ENCODE data around the gene SND1.
A peak's percentile ranks its signal among the peaks of the same experiment; 100 is the strongest.

SND1 gene

DNA sequence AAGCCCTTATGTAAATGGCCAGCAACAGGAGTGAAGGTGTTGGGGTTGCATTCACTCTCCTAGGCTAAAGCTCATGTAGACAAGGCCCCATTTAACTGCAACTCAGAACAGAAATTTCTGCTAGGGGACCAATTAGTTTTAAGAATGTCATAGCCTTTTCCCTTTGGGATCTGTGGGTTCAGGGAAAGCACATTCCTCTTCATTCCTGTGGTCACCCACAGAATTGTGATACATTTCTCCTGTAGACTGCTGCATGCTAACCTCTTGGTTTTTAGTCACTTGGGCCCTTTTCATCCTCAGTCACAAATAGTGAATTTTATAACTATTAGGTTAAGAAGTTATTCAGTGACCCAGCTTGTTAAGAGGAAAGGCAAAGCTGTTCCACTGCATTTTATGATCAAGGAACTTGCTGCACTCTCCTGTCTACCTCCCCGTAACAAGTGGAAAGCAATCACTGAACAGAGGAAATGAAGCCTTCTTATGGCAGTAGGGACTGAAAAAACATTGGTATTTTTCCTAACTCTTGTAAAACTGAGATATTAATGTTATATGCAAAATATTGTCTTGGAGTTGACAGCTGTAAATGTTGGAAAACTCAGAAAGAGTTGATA lies 124.9 kb downstream of the SND1 start:
- DNase-seq: no peak

DNA sequence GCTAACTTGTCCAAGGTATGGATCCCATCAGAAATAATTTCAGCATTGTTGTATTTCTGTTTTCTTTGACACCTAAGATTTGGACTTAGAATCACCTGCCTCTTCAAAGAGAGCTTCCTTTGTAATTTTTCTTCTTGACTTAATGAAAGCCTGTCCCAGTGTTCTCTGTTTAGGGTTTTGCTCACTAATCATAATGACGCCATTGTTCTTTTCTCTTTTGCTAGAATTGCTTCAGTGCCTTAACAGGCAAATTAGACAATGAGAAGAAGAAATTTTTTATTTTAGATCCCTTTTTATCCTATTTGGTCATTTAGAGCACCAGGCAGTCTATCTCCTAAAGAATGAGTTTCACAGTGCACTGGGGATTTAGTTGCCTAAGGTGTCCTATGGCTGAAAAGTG lies 128.5 kb downstream of the SND1 start:
- DNase-seq: no peak

DNA sequence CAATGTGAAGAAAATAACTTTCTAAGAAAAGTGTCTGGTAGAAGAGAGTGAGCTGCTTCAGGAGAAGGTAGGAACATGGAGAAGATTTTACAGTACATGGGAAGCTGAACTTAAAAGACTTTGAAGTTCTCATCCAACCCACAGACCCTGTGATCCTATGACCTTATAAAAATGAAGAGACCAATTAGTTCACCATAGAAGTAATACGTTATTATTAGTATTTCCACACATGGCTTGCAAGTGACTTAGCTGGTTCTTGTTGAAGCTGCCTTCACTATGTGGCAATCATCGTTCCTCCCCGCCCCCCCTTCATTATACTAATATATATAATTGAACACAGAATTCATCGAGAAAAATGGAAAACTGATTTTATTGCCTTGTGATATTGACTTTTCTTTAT lies 129.1 kb downstream of the SND1 start:
- DNase-seq: no peak

DNA sequence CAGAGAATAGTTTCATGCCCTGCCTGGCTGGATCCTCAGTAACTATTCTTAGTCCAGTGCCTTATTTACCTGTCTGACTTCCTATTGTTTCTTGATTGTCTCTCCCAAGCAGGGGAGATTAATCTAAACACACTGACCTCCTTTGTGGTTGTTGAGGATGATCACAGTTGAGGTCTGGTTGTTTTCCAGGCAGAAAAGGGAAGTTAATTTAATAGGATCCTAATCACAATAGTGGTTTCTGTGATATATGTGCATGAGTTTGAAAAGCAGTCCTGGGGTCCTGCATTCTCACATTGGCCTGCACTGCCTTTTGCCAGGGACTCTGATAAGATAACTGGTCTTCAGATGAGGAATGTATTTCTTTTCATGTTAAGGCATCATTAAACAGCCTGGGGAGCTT lies 130.1 kb downstream of the SND1 start:
- no peak for DNase-seq

DNA sequence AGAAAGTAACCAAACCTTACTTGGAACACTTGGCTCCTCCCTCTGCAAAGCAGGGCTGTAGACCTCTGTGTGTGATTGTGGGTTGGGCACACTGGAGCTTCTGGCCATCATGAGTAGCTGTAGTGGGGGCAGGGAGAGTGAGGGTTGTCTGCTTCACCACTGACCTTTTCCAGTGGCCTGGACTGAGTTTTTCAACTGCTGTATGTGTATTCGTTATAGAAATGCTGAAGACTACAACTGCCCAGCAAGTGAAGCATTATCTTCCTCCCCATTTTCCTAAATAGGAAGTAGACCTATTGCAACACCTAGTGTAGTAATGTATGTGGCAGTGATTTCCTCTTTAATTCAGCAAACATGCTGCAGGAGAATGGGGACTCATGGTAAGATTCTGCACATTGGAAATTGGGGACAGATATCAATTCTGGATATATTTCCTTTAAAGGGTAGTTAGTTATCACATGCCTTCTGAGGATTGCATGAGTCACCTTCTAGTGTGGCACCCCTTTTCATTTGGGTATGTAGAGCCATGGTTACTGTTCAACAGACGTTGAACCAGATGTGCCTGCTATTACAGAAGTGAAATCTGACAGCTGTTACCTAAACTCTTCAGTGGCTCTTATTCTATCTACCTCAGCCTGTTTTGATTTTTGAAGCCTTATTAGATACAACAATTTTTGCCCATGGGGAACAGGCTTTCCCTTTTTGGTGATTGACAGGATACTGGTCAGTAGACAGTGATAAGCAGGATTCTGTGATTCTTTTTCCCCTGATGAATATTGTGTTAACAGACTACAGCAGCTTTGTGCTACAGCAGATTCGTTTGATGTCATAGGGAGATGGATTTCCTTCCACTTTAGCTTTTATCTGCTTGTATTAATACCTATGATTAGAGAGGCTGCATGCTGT lies 130.9 kb downstream of the SND1 start:
- no peak for DNase-seq

DNA sequence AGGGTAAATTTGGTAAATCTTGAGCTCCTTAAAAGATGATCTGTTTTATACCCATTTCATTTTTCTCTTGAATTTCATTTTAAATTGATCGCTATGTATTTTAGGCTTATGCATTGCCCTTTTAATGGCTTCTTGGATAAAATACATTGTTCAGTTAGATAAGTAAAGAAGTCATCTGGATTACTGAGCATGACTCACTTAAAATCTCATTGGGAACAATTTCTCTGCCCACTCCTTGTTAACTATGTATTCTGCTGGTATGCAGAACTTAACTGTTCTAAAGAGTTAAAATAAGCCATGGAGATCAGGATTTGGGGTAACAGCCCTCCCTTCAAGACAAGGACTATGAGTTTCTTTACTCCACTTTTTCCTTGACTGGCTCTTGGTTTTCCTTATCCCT lies 134.2 kb downstream of the SND1 start:
- DNase-seq: no peak

DNA sequence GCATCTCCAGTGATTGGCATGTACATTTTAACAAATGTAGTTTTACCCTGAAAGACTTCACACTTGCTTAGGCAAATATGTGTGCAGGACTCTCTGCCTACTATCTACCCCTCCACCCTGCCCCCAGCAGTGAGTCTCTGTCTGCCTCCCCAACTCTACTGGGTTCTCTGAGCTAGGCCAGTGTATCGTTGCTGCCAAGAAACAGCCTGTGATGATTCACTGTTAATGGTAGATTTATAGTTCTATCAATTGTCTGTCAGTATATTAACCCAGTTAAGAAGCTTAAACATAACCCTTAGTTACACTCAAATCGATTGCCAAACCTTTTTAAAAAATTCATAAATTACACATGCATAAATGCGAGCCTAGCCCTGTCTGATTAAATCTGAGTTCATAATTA lies 137.0 kb downstream of the SND1 start:
- no peak for DNase-seq

DNA sequence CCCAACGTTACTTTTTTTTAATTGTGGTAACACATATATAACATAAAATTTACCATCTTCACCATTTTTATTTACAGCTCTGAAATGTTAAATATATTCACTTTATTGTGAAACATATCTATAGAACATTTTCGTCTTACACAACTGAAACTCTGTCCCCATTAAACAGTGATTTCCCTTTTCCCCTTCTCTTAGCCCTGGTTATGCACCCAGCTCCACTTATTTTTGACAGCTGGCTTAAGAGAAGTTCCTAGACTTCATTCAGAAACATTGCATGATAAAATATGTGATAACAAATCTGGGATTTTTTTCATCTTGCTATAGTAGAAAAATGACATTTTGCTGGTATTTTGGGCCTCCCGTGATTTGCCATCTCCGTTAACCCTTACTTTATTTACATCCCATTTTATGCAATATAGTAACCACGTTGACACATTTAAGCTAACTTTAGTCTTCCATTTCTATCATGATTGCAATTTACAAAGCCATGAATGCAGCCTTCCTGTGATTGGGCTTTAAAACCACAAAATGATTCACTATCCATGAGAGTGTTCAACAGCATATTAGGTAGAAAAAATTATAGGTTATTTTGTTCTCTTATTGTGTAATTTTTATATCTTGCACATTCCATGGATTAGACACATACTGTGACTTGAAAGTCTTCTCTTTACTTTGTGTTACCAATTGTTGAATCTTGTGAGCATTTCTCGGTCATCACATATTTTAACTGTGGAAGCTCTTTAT lies 139.6 kb downstream of the SND1 start:
- DNase-seq: no peak

DNA sequence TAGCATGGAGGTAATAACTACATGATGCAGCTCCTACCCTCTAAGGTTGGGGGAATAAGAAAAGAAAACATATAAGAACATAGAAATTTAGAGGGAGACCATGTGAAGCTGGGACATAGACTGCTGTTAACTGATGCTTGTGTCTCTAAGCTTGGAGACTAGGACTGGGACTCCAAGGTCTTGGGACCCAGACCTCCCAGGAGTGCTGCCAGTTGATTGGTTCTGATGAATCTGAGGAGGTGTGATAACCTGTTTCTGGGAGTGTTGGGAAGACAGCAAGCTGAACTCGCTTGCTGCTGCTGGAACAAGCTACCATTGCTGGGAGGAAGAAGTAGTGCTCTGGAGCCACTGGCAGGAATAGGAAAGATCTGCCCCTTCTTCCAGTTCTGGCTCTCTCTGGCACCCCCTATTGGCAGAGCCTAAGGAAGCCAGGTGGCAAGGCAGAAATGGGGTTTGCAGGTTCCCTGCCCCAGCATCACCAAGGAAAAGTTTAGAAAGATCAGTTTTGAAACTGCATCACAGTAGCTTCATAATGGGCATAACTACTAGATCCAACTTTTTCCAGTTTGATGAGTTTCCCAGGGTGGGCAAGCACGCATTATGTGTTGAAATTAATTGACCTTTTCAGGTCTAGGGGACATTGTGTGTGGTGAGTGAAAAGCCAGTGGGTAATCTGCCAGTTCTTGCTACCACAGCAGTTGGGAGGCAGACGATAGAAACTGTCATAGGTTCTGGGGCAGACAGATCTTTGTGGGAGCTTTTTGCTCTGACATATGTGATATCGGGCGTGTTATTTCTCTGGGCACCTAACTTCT lies 140.7 kb downstream of the SND1 start:
- peak; percentile 59 for DNase-seq

DNA sequence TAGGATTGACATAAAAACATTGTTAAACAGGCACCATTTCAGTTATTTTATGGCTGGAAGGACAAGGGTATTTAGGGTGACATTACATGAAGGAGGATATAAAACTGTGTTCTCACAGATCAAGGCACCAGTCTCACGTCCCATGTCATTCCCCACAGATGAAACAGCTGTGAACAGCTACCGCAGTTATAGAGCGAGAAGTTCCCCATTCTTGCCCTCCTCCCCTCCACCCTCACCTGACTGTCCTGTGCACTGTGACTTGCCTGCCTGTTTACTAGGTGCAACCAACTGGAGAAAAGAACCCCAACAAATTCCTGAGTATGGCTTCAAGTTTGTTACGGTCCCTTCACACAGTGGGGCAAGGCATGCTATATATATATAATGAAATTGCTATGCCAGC lies 141.6 kb downstream of the SND1 start:
- DNase-seq: no peak

DNA sequence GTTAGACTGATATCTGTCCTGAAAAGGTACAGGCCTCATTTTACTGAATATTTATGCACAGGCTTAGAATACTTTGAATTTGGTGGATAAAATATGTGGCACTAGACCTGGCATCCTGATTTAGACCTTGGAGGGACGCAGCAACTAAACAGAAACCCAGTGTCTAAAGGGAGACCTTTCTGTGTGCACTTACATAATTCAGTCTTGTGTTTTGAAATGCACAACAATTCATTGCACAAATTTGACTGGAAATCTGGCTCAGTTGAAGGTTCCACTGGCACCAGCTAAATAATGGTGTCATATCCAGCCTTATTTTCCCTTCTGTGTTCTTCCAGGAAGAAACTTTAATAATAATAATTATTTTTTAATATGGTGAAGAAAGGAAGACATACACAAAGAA lies 142.1 kb downstream of the SND1 start:
- no peak for DNase-seq

DNA sequence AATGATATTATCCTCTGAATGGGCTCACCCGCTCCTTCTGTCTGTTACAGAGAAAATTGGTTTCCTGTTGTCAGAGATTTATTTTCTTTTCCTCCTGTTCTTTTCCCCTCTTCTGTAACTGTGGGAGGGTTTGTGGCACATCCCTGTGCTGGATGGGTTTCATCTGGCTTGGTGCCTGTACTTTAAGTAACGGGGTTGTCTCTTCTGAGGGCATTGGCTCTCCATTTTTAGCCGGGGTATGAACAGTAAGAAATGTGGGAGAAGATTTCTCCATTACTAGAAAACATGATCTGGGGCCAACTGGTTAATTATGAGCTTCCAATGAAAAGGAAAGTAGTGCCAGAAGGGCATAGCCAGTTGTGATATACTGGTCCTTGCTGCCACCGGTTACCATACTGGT lies 142.6 kb downstream of the SND1 start:
- no peak for DNase-seq

DNA sequence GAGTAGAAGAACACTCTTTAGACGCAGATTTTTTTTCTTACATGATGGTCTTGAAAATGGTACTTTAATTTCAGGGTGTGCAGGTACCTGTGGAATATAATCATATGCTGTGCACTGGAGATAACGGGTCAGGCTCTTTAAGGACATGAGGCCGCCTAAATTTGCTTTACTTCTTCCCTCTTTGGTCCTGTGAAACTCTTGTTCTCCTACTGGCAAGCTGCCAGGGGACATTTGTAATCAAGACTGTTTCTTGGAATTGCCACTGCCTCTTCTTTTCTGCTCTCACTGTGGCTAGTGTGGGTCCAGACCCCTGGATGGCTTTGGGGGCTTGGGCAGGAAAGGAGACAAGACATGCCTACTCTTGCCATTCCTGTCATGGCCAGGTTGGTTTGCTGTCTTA lies 146.0 kb downstream of the SND1 start:
- no peak for DNase-seq

DNA sequence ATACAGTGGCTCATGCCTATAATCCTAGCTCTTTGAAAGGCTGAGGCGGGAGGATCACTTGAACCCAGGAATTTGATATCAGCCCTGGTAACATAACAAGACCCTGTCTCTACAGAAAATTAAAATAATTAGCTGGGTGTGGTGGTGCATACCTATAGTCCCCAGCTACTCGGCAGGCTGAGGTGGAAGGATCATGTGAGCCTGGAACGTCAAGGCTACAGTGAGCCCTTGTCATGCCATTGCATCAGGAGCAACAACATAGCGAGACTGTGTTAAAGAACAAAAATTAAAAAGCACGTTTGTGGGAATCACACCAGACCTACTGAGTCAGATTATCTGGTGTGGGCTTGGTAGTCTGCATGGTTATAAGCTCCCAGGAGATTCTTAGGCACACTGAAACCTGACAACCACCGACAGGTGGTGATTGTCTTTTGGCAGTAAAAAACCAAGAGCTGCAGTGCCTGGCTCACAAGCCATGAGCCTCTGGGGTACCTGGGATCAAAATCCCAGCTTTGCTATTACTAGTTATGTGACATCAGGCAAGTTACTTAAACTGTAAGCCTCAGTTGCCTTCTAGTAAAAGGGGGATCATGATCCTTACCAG lies 146.9 kb downstream of the SND1 start:
- no peak for DNase-seq

DNA sequence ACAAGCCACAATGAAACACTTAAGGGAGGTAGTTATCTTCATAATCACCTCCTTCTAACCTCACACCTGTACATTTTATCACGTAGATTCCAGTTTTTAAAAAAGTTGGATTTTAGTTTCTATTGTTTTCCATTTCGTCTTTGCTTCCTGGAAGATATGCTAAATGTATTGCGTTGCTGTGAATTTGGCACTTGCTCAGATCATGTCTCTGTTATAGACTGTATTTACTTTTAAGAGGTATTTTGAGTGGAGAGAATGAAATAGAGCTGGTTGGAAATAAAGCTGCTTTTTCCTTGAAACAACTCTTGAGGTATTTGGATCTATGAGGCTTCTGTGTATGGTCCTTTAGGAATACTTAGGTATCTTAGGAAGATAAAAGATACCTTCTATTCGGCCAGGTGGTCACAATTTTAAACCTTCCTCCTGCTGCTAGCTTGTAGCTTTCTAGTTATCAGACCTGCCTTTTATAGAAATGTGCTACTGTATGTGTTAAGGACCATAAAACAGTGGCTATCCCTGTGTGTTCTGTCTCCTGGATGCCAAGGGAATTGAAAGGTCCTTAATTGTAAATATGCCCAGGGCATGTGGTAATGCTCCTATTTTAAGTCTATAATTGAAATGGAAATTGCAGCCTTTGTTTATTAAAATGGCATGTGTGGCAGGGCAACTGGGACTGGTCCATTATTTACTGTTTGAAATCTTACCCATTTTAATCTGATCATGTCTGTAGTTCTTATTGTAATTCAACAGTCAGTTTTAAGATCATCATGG lies 147.7 kb downstream of the SND1 start:
- DNase-seq: no peak

DNA sequence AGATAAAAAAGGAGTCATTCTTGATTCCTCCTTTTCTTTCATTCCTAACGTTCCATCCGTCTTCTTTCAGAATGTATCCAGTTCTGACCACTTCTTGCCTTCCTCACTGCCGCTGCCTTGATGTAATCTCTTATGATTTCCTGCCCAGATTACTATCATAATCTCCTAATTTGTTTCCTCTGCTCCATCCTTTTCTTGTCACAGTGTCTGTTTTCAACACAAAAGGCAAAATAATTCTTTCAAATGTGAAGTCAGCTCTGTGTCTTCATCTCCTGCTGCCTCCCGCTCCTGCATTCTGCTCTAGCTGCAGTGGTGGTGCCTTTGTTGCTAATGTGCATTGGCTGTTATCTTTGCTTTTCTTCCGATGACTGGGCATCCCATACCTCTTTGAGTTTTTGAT lies 150.9 kb downstream of the SND1 start:
- DNase-seq: no peak

DNA sequence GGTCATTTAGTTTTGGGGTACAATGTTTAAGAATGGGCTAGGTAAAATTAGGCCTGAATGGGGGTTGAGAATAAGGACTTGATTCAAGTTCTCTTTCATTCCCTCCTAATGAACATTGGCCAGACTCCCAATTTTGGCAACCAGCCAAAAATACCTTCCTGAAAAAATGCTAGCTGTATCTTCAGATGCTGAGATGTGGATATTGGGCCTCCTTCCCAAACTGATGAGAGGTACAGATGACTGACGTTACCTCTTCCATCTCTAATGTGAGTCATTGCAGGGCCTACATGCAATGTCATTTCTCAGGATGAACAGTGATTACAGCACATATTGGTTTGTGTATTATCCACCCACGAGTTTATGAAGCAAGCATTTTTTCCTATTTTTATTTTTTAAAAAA lies 151.6 kb downstream of the SND1 start:
- no peak for DNase-seq

DNA sequence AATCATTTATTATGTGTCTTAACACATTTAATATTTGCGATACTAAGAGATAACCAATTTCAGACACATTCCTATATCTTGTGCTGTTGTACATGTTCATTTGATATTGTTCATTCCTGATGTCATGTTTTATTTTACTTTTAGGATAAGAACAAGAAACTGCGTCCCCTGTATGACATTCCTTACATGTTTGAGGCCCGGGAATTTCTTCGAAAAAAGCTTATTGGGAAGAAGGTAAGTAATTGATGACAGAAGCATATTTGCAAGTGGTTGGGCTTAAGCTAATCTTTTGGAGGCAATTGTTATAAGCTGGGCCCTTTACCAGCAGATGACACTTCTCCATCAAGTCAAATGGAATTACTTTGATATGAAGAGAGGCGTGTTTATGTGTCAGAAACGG lies 155.3 kb downstream of the SND1 start:
- no peak for DNase-seq

DNA sequence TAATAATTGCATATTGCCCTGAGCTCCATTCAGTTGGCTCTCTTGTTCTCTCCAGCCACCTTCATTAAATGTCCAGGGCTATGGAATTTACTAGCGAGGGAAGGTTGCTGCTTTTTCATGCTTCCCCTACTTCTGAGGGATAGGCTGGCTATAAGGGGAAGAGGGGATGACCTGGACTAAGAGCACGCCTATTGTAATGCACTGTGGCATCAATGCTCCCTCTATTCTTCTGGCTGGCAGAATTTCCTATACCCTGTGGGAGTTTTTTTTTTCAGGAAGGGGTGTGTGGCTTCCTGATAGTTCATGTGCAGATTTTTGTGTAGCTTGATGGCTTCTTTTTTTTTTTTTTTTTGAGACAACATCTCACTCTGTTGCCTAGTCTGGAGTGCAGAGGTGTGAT lies 155.8 kb downstream of the SND1 start:
- DNase-seq: no peak

DNA sequence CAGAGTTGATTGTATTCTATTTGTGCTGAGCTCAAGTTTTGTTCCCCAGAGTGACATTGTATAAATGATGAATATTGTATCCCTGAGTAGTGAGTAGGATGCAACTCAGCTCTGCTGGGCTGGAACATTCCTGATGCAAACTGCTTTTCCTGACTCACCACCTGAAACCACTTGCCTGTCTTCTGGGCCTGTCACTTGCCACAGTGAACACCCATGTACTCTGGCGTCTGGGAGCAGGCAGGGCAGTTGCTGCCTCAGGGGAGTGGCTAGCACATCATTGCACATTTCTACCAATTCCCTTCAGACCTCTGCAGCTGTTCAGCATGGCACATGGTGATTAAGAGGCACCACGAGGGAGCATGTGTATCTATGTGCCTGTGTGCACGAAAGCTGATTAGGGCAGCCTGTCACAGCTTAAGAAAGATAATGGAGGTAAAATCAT lies 157.3 kb downstream of the SND1 start:
- DNase-seq: no peak

DNA sequence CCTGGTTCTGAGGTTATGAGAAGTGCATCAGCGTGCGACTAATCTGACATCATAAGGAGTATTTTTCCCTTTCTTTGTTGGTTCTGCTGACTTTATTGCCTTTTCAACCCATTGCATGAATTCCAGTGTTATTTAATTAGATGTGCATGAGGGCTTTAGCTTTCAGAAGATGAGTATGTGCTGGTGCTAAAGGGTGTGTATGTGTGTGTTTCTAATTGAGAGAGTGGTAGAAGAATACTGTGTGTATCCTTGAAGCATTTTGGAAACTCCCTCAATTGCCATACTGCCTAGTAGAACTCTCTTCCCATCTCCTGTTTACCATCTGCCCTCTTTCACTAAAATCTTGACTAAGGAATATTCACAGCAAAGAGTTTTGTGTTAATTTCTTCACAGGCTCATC lies 158.1 kb downstream of the SND1 start:
- no peak for DNase-seq

All from activated CD8-positive, alpha-beta memory T cell treated with anti-CD3 and anti-CD28 coated beads, Interleukin-2, amount 50 U/mL, for 48 hours (primary cell).